Cardiac muscle cell (in vitro differentiated cells and primary cell): ENCODE data around the gene PFKL. TPM values are rescaled to one million over a fixed set of nuclear protein-coding genes. Genes with fewer than 3 reads are reported as not detected.

Source experiments
- DNase-seq, 2 donors: peaks; one replicate each; pipeline versions ENCODE4 v3.0.0 to v3.0.0-alpha.2; 2010 to 2017; ENCODE audit warnings: low read depth in 1 of 2, low spot score in 1 of 2
- H3K27ac ChIP-seq: fragments of 200-600 bp; sonication (generic); 2 replicates; pipeline ENCODE4 v1.5.1; 2016
- H3K27me3 ChIP-seq: fragments of 200-600 bp; sonication (generic); 2 replicates; pipeline ENCODE4 v1.6.0; 2016; ENCODE audit warnings: control low read depth
- H3K36me3 ChIP-seq: fragments of 200-600 bp; sonication (generic); 2 replicates; pipeline ENCODE4 v1.5.1; 2016; ENCODE audit warnings: control low read depth
- H3K4me1 ChIP-seq: fragments of 200-600 bp; sonication (generic); 2 replicates; pipeline ENCODE4 v1.8.1; 2017; ENCODE audit warnings: low read depth, mild to moderate bottlenecking, mixed run types
- H3K4me3 ChIP-seq: fragments of 200-600 bp; sonication (generic); 2 replicates; pipeline ENCODE4 v1.5.1; 2016; ENCODE audit warnings: mild to moderate bottlenecking
- H3K9me3 ChIP-seq: fragments of 200-600 bp; sonication (generic); 2 replicates; pipeline ENCODE4 v1.5.1; 2017; ENCODE audit warnings: low read depth, mild to moderate bottlenecking, control low read depth
- CTCF ChIP-seq: IDR thresholded peaks from 2 replicates; pipeline ENCODE4 v1.5.1; 2012; ENCODE audit warnings: low read depth, mild to moderate bottlenecking, low read length
- polyA plus RNA-seq: library from polyadenylated mRNA; unstranded; fragments of >200 nt; fragmentation: Nextera tagmentation; extraction: Ambion mirVana; gene quantifications from 2 replicates; pipeline ENCODE4 v1.2.1, GENCODE V29; 2016
- total RNA-seq: library from RNA; depleted of rRNA; stranded (reverse); fragments of >200 nt; gene quantifications from 2 replicates; pipeline ENCODE4 v1.2.3, GENCODE V29; 2016

PFKL gene
- total and polyA plus RNA-seq, 2 experiments from 2014 or later: 204 to 213 TPM

GRCh38 chr21:44303490-44303981 lies 3.7 kb downstream of the PFKL start:
- no peaks in the 10 kb centered on the region for H3K36me3 ChIP-seq
- peak overlapping the region; percentile 72 for H3K27ac ChIP-seq
- no peaks in the 10 kb centered on the region for H3K27me3 ChIP-seq
- H3K9me3 ChIP-seq: no peaks in the 10 kb centered on the region
- H3K4me1 ChIP-seq: peaks cover 11% of the 10 kb centered on the region
- no peak overlapping the region for H3K4me3 ChIP-seq
- no peak for TF ChIP-seq CTCF
- no peak for DNase-seq

- Histone ChIP-seq H3K4me1 (peaks cover 11% of the 10 kb centered on the region), H3K36me3 (no peaks in the 10 kb centered on the region), H3K27ac (peak overlapping the region; percentile 72), H3K4me3 (no peak overlapping the region), H3K27me3 (no peaks in the 10 kb centered on the region), H3K9me3 (no peaks in the 10 kb centered on the region)
- TF ChIP-seq CTCF: no peak
- DNase-seq: no peak
Observed at GRCh38 chr21:44304011-44304616, 4.3 kb downstream of the PFKL start.

- H3K27me3 ChIP-seq: no peaks in the 10 kb centered on the region
- no peak overlapping the region for H3K27ac ChIP-seq
- H3K4me1 ChIP-seq: peaks cover 11% of the 10 kb centered on the region
- no peaks in the 10 kb centered on the region for H3K36me3 ChIP-seq
- no peak overlapping the region for H3K4me3 ChIP-seq
- peak; percentile 56 to 74 for DNase-seq
- no peaks in the 10 kb centered on the region for H3K9me3 ChIP-seq
- peak; percentile 76 for TF ChIP-seq CTCF
Observed at GRCh38 chr21:44304877-44305293, 5.0 kb downstream of the PFKL start.

GRCh38 chr21:44305691-44306090 lies 5.8 kb downstream of the PFKL start:
- Histone ChIP-seq H3K27me3 (no peaks in the 10 kb centered on the region), H3K4me1 (peaks cover 11% of the 10 kb centered on the region), H3K36me3 (no peaks in the 10 kb centered on the region), H3K4me3 (no peak overlapping the region), H3K9me3 (no peaks in the 10 kb centered on the region), H3K27ac (no peak overlapping the region)
- no peak for TF ChIP-seq CTCF
- DNase-seq: no peak

GRCh38 chr21:44306936-44307704 lies 7.3 kb downstream of the PFKL start:
- peaks cover 4% of the 10 kb centered on the region for H3K36me3 ChIP-seq
- H3K27ac ChIP-seq: no peak overlapping the region
- H3K4me1 ChIP-seq: peaks cover 6% of the 10 kb centered on the region
- no peak overlapping the region for H3K4me3 ChIP-seq
- TF ChIP-seq CTCF: no peak
- no peaks in the 10 kb centered on the region for H3K9me3 ChIP-seq
- DNase-seq: no peak
- no peaks in the 10 kb centered on the region for H3K27me3 ChIP-seq
